MCF 10A (cell line): ENCODE results near the gene FAM156A. TPM values are rescaled to one million over a fixed set of nuclear protein-coding genes. Genes with fewer than 3 reads are reported as not detected.
"Not testable (repeated sequence)": the region's sequence is repeated elsewhere in the genome, so short reads cannot be mapped to it uniquely, and the experiment has no call there.

Experiments
- BruUV-seq: library from RNA; stranded (reverse); fragments of 400-500 nt; replicated peaks from 2 replicates; lab custom pipeline; 2021; lab: Mats Ljungman, UMichigan
- CTCF ChIA-PET: fragments of 300-600 bp; sonication (Branson Sonifier 250); formaldehyde crosslinking; extraction: SDS; loops from one replicate; lab custom pipeline; 2021; ENCODE audit warnings: antibody characterized with exemption, inconsistent platforms; lab: Yijun Ruan, JAX
- POLR2A ChIA-PET: fragments of 300-600, 350-650 bp; sonication (Branson Sonifier 250); formaldehyde crosslinking; extraction: SDS; loops from one replicate; lab custom pipeline; 2020; ENCODE audit warnings: antibody characterized with exemption, inconsistent platforms; lab: Yijun Ruan, JAX
- DNase-seq: peaks from one replicate; pipeline ENCODE4 v3.0.0-alpha.2; 2018; ENCODE audit not compliant: unreplicated experiment
- H3K27ac Mint-ChIP-seq: one replicate; pipeline ENCODE4 v1.8.0; 2022; ENCODE audit warnings: mild to moderate bottlenecking, low read depth, mixed read lengths; ENCODE audit not compliant: unreplicated experiment
- H3K27me3 Mint-ChIP-seq: one replicate; pipeline ENCODE4 v1.8.0; 2022; ENCODE audit warnings: mixed read lengths; ENCODE audit not compliant: insufficient read depth, unreplicated experiment
- H3K36me3 Mint-ChIP-seq: one replicate; pipeline ENCODE4 v1.8.0; 2022; ENCODE audit warnings: mild to moderate bottlenecking, moderate library complexity, mixed read lengths; ENCODE audit not compliant: insufficient read depth, unreplicated experiment
- H3K4me1 Mint-ChIP-seq: one replicate; pipeline ENCODE4 v1.8.0; 2022; ENCODE audit warnings: mixed read lengths; ENCODE audit not compliant: insufficient read depth, unreplicated experiment
- H3K4me3 Mint-ChIP-seq: one replicate; pipeline ENCODE4 v1.8.0; 2022; ENCODE audit warnings: mild to moderate bottlenecking, moderate library complexity, mixed read lengths; ENCODE audit not compliant: unreplicated experiment
- H3K9me3 Mint-ChIP-seq: one replicate; pipeline ENCODE4 v1.8.0; 2022; ENCODE audit warnings: mixed read lengths; ENCODE audit not compliant: unreplicated experiment
- CTCF ChIP-seq: fragments of 200-600 bp; IDR thresholded peaks from one replicate; pipeline ENCODE4 v1.8.0; 2022; ENCODE audit warnings: antibody characterized with exemption, mild to moderate bottlenecking; ENCODE audit not compliant: unreplicated experiment
- intact Hi-C: fragments of 100-400 bp; cut with micrococcal nuclease; formaldehyde crosslinking; loops from 2 replicates; pipeline ENCODE4 v1.14.1; 2022
- total RNA-seq: library from RNA; stranded (reverse); gene quantifications from 2 replicates; pipeline ENCODE4 v1.2.3, GENCODE V29; 2022

Gene FAM156A
- total RNA-seq, 1 experiment from 2014 or later: 19.3 TPM

- BruUV-seq: no TSS peak
Measured at GRCh38 chrX:52995135-52995986, 37.0 kb upstream of the FAM156A start.

GRCh38 chrX:52990848-52991247 is 32.5 kb upstream of the FAM156A start:
- Mint-ChIP-seq H3K9me3 (no peaks in the 10 kb centered on the region), H3K4me1 (peaks cover 12% of the 10 kb centered on the region), H3K4me3 (no peak overlapping the region), H3K36me3 (peaks cover under 1% of the 10 kb centered on the region), H3K27ac (no peak overlapping the region), H3K27me3 (peaks cover 72% of the 10 kb centered on the region)
- TF ChIP-seq CTCF: no peak
- no TSS peak for BruUV-seq
- POLR2A ChIA-PET: no interaction called here
- intact Hi-C loops: no loop called here
- CTCF ChIA-PET: interaction anchor here (0.6 to 2.0 kb wide), 3 partner anchors 11 to 416 kb away, joined by 3 to 5 read pairs (median 4); no protein-coding TSS in a partner anchor
- no peak for DNase-seq

More at GRCh38 chrX:52995135-52995986, 37.0 kb upstream of the FAM156A start:
- POLR2A ChIA-PET: interaction anchor here (0.6 to 1.5 kb wide), 9 partner anchors 10 to 428 kb away, joined by 3 to 6 read pairs (median 4); partner anchors contain the start of genes RIBC1 and TSPYL2
- TF ChIP-seq CTCF: peak; percentile 56
- intact Hi-C loops: no loop called here
- Mint-ChIP-seq H3K27ac (peak overlapping the region; percentile 94), H3K27me3 (peaks cover 70% of the 10 kb centered on the region), H3K4me3 (peak overlapping the region; percentile 94), H3K36me3 (peaks cover 5% of the 10 kb centered on the region), H3K4me1 (peaks cover 7% of the 10 kb centered on the region), H3K9me3 (no peaks in the 10 kb centered on the region)
- CTCF ChIA-PET: interaction anchor here (0.5 to 2.3 kb wide), 7 partner anchors 9 to 961 kb away, joined by 3 to 9 read pairs (median 4); no protein-coding TSS in a partner anchor
- peak; percentile 94 for DNase-seq

GRCh38 chrX:52990011-52990631 is 31.8 kb upstream of the FAM156A start:
- DNase-seq: peak; percentile 68
- peaks cover 12% of the 10 kb centered on the region for H3K4me1 Mint-ChIP-seq
- H3K9me3 Mint-ChIP-seq, POLR2A ChIA-PET, H3K27ac Mint-ChIP-seq, H3K4me3 Mint-ChIP-seq, intact Hi-C loops, BruUV-seq, H3K36me3 Mint-ChIP-seq: not testable (repeated sequence)
- CTCF ChIA-PET: interaction anchor here (0.6 to 2.0 kb wide), 10 partner anchors 9 to 1974 kb away, joined by 3 to 5 read pairs (median 4); no protein-coding TSS in a partner anchor
- TF ChIP-seq CTCF: peak; percentile 60
- H3K27me3 Mint-ChIP-seq: peaks cover 74% of the 10 kb centered on the region
